Fibroblast of villous mesenchyme (primary cell): ENCODE results near the gene LSM12. TPM values are rescaled to one million over a fixed set of nuclear protein-coding genes. Genes with fewer than 3 reads are reported as not detected.

Source experiments
- DNase-seq: peaks from one replicate; pipeline ENCODE4 v3.0.0-alpha.2; 2010; ENCODE audit warnings: low read depth
- H3K4me3 ChIP-seq: 2 replicates; pipeline ENCODE4 v1.5.1; 2011; ENCODE audit warnings: low read depth, mild to moderate bottlenecking, low read length
- total RNA-seq: library from RNA; depleted of rRNA; stranded (reverse); fragments of >200 nt; gene quantifications from 2 replicates; pipeline ENCODE4 v1.2.3, GENCODE V29; 2012
- TF ChIP-seq, protein P1 (sequence below): IDR thresholded peaks from 2 replicates; pipeline ENCODE4 v1.5.1; 2012; ENCODE audit warnings: low read depth, mild to moderate bottlenecking, low read length; ENCODE audit not compliant: insufficient read depth

Gene LSM12
- total RNA-seq, 1 donor: 82.5 TPM

DNA sequence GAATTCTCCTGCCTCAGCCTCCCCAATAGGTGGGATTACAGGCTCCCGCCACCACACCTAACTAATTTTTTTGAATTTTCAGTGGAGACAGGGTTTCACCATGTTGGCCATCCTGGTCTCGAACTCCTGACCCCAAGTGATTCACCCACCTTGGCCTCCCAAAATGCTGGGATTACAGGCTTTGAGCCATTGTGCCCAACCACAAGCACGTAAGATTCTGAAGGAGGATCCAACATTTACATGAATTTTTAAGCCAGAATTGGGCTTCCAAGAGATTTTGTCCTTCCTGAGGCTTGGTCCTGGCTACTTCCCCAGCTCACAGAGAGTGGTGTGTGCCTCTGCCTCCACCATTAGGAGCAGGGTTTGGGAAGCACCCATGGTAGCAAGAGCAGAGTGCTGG lies 15.2 kb upstream of the LSM12 start:
- TF ChIP-seq, protein P1, sequence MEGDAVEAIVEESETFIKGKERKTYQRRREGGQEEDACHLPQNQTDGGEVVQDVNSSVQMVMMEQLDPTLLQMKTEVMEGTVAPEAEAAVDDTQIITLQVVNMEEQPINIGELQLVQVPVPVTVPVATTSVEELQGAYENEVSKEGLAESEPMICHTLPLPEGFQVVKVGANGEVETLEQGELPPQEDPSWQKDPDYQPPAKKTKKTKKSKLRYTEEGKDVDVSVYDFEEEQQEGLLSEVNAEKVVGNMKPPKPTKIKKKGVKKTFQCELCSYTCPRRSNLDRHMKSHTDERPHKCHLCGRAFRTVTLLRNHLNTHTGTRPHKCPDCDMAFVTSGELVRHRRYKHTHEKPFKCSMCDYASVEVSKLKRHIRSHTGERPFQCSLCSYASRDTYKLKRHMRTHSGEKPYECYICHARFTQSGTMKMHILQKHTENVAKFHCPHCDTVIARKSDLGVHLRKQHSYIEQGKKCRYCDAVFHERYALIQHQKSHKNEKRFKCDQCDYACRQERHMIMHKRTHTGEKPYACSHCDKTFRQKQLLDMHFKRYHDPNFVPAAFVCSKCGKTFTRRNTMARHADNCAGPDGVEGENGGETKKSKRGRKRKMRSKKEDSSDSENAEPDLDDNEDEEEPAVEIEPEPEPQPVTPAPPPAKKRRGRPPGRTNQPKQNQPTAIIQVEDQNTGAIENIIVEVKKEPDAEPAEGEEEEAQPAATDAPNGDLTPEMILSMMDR: no peak
- DNase-seq: no peak
- no peak overlapping the region for H3K4me3 ChIP-seq

DNA sequence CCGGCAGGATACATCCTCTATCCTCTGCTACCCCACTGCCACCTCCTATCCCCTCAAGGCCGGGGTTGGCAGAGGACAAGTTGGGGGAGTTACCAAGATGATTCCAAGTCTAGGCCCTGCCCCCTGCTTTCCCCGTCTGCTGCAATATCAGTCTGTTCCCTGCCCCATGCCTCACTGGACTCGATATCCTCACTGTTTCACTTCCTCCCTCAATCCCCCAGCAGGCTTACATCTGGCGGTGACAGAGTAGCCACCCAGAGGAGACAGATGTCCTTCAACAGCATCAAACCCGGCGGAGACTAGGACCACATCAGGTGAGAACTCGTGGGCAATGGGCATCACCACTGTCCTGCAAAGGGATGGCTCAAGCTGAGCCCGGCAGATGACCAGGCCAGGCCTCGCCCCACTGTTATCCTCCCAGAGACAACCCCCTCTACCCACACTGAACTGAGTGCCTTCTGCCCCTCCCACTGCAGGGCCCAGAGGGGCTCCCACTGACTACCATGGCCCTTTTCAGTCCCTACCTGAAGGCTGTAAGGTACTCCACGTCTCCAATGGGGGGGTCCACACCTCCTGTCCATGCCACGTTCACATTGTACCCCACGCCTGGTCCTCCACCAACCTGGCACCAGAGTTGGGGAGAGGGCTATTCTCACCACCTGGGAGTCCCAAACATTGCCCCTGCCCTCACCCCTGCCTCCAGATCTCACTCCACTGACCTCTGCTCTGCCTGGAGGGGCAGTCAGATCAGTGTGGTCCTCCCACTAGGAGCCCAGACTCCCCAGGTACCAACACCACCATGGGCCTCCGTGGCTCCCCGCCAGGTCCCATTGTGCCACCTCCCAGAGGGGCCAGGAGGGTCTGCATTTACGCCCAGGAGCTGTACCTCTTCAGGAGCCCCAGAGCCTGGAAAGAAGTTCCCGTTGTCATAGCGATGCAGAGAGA lies 13.7 kb upstream of the LSM12 start:
- DNase-seq: no peak
- H3K4me3 ChIP-seq: no peak overlapping the region
- TF ChIP-seq, protein P1: no peak

DNA sequence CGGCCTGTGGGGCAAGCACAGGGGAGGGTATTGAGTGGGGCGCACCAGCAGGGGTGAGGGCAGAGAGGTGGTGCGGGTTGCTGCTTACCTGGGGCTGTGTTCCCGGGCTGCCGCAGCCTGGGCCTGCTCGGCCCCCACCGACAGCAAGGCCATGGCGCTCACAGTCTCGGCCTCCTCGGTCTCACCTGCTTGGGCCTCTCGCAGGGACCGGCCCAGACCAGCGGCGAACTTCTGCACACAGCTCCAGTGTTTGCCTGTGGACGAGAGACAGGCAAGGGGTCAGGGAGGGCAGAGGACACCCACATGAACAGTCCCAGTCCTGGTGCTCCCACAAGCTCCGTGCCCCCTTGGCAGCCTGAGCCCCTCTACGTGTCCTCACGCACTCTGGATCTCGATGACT lies 11.9 kb upstream of the LSM12 start:
- H3K4me3 ChIP-seq: no peak overlapping the region
- DNase-seq: no peak
- TF ChIP-seq, protein P1: no peak

DNA sequence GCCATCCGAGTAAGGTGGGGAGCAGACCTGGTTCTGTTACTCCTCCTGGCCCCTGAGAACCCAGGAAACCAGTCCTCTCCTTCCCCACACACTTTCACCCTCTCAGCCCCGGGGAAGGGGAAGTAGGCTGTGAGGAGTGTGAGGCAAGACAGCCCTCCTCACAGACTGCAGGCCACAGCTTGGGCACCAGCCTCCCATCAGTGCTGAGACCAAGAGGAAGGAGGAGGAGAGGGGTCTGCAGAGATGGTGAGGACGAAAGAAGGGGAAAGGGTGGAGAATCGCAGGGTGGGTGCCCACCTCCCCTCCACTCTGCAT lies 11.1 kb upstream of the LSM12 start:
- TF ChIP-seq, protein P1: no peak
- H3K4me3 ChIP-seq: no peak overlapping the region
- no peak for DNase-seq

DNA sequence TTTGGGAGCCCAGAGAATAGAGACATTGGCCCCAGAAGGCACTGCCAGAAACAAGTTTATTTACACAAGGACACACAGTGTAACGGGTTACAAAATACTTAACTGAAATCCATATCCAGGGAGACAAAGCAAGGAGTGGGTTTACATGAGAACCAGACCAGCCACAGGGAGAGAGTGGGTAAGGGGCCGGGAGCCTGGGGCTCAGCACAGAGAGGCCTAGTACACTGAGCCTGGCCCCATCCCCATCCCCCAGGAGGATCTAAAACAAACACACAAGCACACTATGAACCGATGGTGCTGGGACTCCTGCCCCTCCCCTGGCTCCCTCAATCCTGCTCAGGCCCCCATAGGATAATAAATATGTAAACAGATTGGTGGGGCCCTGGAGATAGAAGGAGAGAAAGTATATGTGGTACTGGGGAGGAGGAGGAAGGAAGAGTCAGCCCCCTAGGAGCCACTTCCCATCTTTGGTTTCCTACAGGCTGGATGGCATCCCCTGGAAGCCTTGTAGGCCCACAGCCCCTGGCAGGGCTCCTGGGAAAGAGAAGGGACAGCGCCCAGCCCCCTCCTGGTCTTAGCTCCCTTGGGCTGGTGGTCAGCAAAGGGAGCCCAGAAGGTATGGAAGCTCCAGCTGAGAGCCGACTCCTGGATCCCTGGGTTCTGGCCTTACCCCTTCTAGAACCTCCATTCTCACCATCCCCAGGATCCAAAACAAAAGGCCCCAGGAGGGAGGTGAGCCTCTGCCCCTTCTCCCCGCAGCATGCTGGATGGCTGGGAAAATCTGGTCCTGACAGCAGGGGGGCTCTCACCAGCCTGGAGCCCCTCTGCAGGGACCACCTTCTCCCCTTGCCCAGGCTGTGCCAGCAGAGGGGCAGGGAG lies 10.5 kb upstream of the LSM12 start:
- TF ChIP-seq, protein P1: no peak
- no peak overlapping the region for H3K4me3 ChIP-seq
- no peak for DNase-seq

DNA sequence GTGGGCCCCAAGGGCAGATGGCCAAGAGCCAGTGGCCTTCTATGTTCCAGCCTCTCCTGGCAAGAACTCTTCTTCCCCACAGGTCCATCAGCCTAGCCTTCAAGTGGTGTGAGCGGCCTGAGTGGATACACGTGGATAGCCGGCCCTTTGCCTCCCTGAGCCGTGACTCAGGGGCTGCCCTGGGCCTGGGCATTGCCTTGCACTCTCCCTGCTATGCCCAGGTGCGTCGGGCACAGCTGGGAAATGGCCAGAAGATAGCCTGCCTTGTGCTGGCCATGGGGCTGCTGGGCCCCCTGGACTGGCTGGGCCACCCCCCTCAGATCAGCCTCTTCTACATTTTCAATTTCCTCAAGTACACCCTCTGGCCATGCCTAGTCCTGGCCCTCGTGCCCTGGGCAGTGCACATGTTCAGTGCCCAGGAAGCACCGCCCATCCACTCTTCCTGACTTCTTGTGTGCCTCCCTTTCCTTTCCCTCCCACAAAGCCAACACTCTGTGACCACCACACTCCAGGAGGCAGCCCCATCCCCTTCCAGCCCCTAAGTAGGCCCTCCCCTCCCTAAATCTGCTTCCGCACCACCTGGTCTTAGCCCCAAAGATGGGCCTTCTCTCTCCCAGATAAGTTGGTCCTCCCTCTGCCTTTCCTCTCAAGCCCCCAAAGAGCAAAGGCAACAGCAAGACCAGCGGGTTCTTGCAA lies 9.3 kb upstream of the LSM12 start:
- no peak overlapping the region for H3K4me3 ChIP-seq
- DNase-seq: no peak
- TF ChIP-seq, protein P1: no peak
